CD4-positive, alpha-beta T cell (primary cell): ENCODE data around the gene CSNK1A1L. TPM values are rescaled to one million over a fixed set of nuclear protein-coding genes. Genes with fewer than 3 reads are reported as not detected.

Source experiments
- ATAC-seq: fragments of 200-7000 bp; cut with Tn5 transposase; one replicate; pipeline ENCODE4 v1.10.0; 2022; ENCODE audit warnings: mild to moderate bottlenecking; ENCODE audit not compliant: poor library complexity
- CTCF ChIA-PET: fragments of 350-600 bp; sonication (Branson Sonifier 250); formaldehyde crosslinking; loops from one replicate; lab custom pipeline; 2021; ENCODE audit warnings: antibody characterized with exemption, inconsistent platforms; lab: Charles Lee
- POLR2A ChIA-PET: fragments of 350-600 bp; sonication (Branson Sonifier 250); formaldehyde crosslinking; loops from one replicate; lab custom pipeline; 2021; ENCODE audit warnings: antibody characterized with exemption, inconsistent platforms; lab: Charles Lee
- DNase-seq, 14 experiments: peaks; one replicate each; pipeline ENCODE4 v3.0.0-alpha.2; 2013 to 2020; ENCODE audit warnings: mixed read lengths in 2 of 14
- H3K27ac ChIP-seq, 2 donors: one replicate each; pipeline versions ENCODE4 v1.5.1 to v1.7.0; 2013; ENCODE audit warnings: low read length in 2 of 2, low read depth in 1 of 2, mild to moderate bottlenecking in 1 of 2
- H3K27me3 ChIP-seq, 2 experiments: 1 replicate in 1 of 2; 2 replicates in 1 of 2; pipeline versions ENCODE4 v1.6.1 to v1.7.0; 2013; ENCODE audit warnings: low read length in 2 of 2, control low read depth in 1 of 2, mild to moderate bottlenecking in 1 of 2, moderate library complexity in 1 of 2; ENCODE audit not compliant: insufficient read depth in 2 of 2, control insufficient read depth in 1 of 2
- H3K36me3 ChIP-seq: one replicate; pipeline ENCODE4 v1.6.1; 2013; ENCODE audit warnings: low read length, control low read depth; ENCODE audit not compliant: insufficient read depth
- H3K4me1 ChIP-seq: one replicate; pipeline ENCODE4 v1.6.1; 2013; ENCODE audit warnings: low read length, control low read depth; ENCODE audit not compliant: insufficient read depth
- H3K4me3 ChIP-seq: one replicate; pipeline ENCODE4 v1.5.1; 2013; ENCODE audit warnings: mild to moderate bottlenecking, low read length, moderate library complexity
- H3K9me3 ChIP-seq, 2 experiments: 1 replicate in 1 of 2; 2 replicates in 1 of 2; pipeline versions ENCODE4 v1.6.1 to v1.7.0; 2013; ENCODE audit warnings: low read length in 2 of 2, mild to moderate bottlenecking in 2 of 2, control low read depth in 1 of 2, moderate library complexity in 1 of 2; ENCODE audit not compliant: control insufficient read depth in 1 of 2, insufficient read depth in 1 of 2
- H3K27ac Mint-ChIP-seq: one replicate; pipeline ENCODE4 v1.8.0; 2020; ENCODE audit warnings: mixed read lengths
- H3K27me3 Mint-ChIP-seq: one replicate; pipeline ENCODE4 v1.8.0; 2021; ENCODE audit warnings: mixed read lengths
- H3K36me3 Mint-ChIP-seq: one replicate; pipeline ENCODE4 v1.8.0; 2021; ENCODE audit warnings: low read depth, mixed read lengths
- H3K4me1 Mint-ChIP-seq: one replicate; pipeline ENCODE4 v1.8.0; 2021; ENCODE audit warnings: low read depth, mixed read lengths
- H3K4me3 Mint-ChIP-seq: one replicate; pipeline ENCODE4 v1.8.0; 2020; ENCODE audit warnings: mild to moderate bottlenecking, mixed read lengths
- H3K9me3 Mint-ChIP-seq: one replicate; pipeline ENCODE4 v1.8.0; 2020; ENCODE audit warnings: mixed read lengths
- CTCF ChIP-seq: fragments of 200-600 bp; IDR thresholded peaks from one replicate; pipeline ENCODE4 v1.8.0; 2022; ENCODE audit warnings: antibody characterized with exemption, mild to moderate bottlenecking
- intact Hi-C, 2 experiments: fragments of 100-400 bp; cut with DNase I in 1 of 2; cut with micrococcal nuclease in 1 of 2; formaldehyde crosslinking; loops; one replicate each; pipeline versions ENCODE4 v1.15.1 to v1.9.0; 2023 to 2025; cut with DNase I, micrococcal nuclease
- total RNA-seq, 174 experiments: library from RNA in 2 of 174; stranded (reverse) in 2 of 174; gene quantifications; one replicate each; pipeline ENCODE4 v1.2.3 and lab custom pipeline; 2021 to 2026

The CSNK1A1L gene
- total RNA-seq, 2 experiments from 2014 or later: not detected

GRCh38 chr13:37144661-37145060, 39.2 kb upstream of the CSNK1A1L start:
- no peak overlapping the region for H3K4me3 Mint-ChIP-seq
- Histone ChIP-seq H3K27me3 (no peaks in the 10 kb centered on the region), H3K4me3 (no peak overlapping the region), H3K9me3 (no peaks in the 10 kb centered on the region), H3K4me1 (no peaks in the 10 kb centered on the region), H3K27ac (no peak overlapping the region), H3K36me3 (no peaks in the 10 kb centered on the region)
- intact Hi-C loops: no loop called here
- no peaks in the 10 kb centered on the region for H3K36me3 Mint-ChIP-seq
- ChIA-PET CTCF (no interaction called here), POLR2A (no interaction called here)
- no peak overlapping the region for H3K27ac Mint-ChIP-seq
- no peaks in the 10 kb centered on the region for H3K4me1 Mint-ChIP-seq
- H3K9me3 Mint-ChIP-seq: peaks cover 2% of the 10 kb centered on the region
- peaks cover 8% of the 10 kb centered on the region for H3K27me3 Mint-ChIP-seq
- DNase-seq (no peak), ATAC-seq (no peak)
- no peak for TF ChIP-seq CTCF

- POLR2A ChIA-PET: no interaction called here
- H3K36me3 Mint-ChIP-seq: no peaks in the 10 kb centered on the region
- ATAC-seq (no peak), DNase-seq (no peak)
- no peak overlapping the region for H3K4me3 Mint-ChIP-seq
- no peak overlapping the region for H3K27ac Mint-ChIP-seq
- H3K27me3 ChIP-seq: no peaks in the 10 kb centered on the region
- H3K9me3 Mint-ChIP-seq: peaks cover 2% of the 10 kb centered on the region
- no peaks in the 10 kb centered on the region for H3K36me3 ChIP-seq
- CTCF ChIA-PET: no interaction called here
- TF ChIP-seq CTCF: no peak
- intact Hi-C loops: no loop called here
- no peak overlapping the region for H3K4me3 ChIP-seq
- peaks cover 8% of the 10 kb centered on the region for H3K27me3 Mint-ChIP-seq
- H3K4me1 Mint-ChIP-seq: no peaks in the 10 kb centered on the region
- H3K27ac ChIP-seq: no peak overlapping the region
- H3K4me1 ChIP-seq: no peaks in the 10 kb centered on the region
- no peaks in the 10 kb centered on the region for H3K9me3 ChIP-seq
Measured at GRCh38 chr13:37143911-37144310, 38.4 kb upstream of the CSNK1A1L start.

GRCh38 chr13:37142877-37143276, 37.4 kb upstream of the CSNK1A1L start:
- Mint-ChIP-seq H3K27me3 (peaks cover 8% of the 10 kb centered on the region), H3K9me3 (peaks cover 2% of the 10 kb centered on the region), H3K4me3 (no peak overlapping the region), H3K4me1 (no peaks in the 10 kb centered on the region), H3K36me3 (no peaks in the 10 kb centered on the region), H3K27ac (no peak overlapping the region)
- POLR2A ChIA-PET: no interaction called here
- intact Hi-C loops: no loop called here
- no peak for TF ChIP-seq CTCF
- ATAC-seq (no peak), DNase-seq (no peak)
- H3K9me3 ChIP-seq: no peaks in the 10 kb centered on the region
- CTCF ChIA-PET: no interaction called here
- no peak overlapping the region for H3K27ac ChIP-seq
- no peak overlapping the region for H3K4me3 ChIP-seq
- H3K27me3 ChIP-seq: no peaks in the 10 kb centered on the region
- no peaks in the 10 kb centered on the region for H3K36me3 ChIP-seq
- H3K4me1 ChIP-seq: no peaks in the 10 kb centered on the region
